HG02759 (cell line): ENCODE results near the gene ZNF764.
A peak's percentile ranks its signal among the peaks of the same experiment; 100 is the strongest.
"Not testable (repeated sequence)": the region's sequence is repeated elsewhere in the genome, so short reads cannot be mapped to it uniquely, and the experiment has no call there.

Experiments used
- ATAC-seq: cut with Tn5 transposase; IDR thresholded peaks from one replicate; pipeline ENCODE4 v1.9.1; 2021; ENCODE audit warnings: mild to moderate bottlenecking, moderate library complexity; ENCODE audit not compliant: unreplicated experiment

Gene ZNF764

GRCh38 chr16:30528799-30529457 lies 29.2 kb downstream of the ZNF764 start:
- ATAC-seq: no peak

GRCh38 chr16:30527635-30528178 lies 30.5 kb downstream of the ZNF764 start:
- ATAC-seq: peak; percentile 11

GRCh38 chr16:30526823-30527634 lies 31.1 kb downstream of the ZNF764 start:
- peak; percentile 84 for ATAC-seq

- ATAC-seq: peak; percentile 26
Observed at GRCh38 chr16:30526137-30526822, 31.9 kb downstream of the ZNF764 start, which contains the start of gene ZNF768. ZNF768 (minus strand) TSS chr16:30526566; CDS start chr16:30526413, 153 bp downstream.

- no peak for ATAC-seq
Observed at GRCh38 chr16:30525844-30526136, 32.4 kb downstream of the ZNF764 start.

- no peak for ATAC-seq
Observed at GRCh38 chr16:30524575-30525568, 33.3 kb downstream of the ZNF764 start.

- no peak for ATAC-seq
Observed at GRCh38 chr16:30523768-30524574, 34.2 kb downstream of the ZNF764 start.

GRCh38 chr16:30522702-30523463 lies 35.3 kb downstream of the ZNF764 start:
- not testable (repeated sequence) for ATAC-seq

GRCh38 chr16:30521873-30522641 lies 36.1 kb downstream of the ZNF764 start:
- ATAC-seq: no peak

- no peak for ATAC-seq
Observed at GRCh38 chr16:30521476-30521872, 36.7 kb downstream of the ZNF764 start.

- no peak for ATAC-seq
Observed at GRCh38 chr16:30519120-30520049, 38.8 kb downstream of the ZNF764 start.

- no peak for ATAC-seq
Observed at GRCh38 chr16:30518552-30518951, 39.6 kb downstream of the ZNF764 start.

GRCh38 chr16:30515275-30515674 lies 42.9 kb downstream of the ZNF764 start:
- ATAC-seq: no peak

- no peak for ATAC-seq
Observed at GRCh38 chr16:30511509-30511908, 46.7 kb downstream of the ZNF764 start.

- no peak for ATAC-seq
Observed at GRCh38 chr16:30510376-30510938, 47.7 kb downstream of the ZNF764 start.

- ATAC-seq: no peak
Observed at GRCh38 chr16:30509081-30509765, 49.0 kb downstream of the ZNF764 start.
